Neural cell (in vitro differentiated cells): Measurements from ENCODE around the gene ACAP3.

Experiments
- EP300 ChIP-seq: fragments of 450-650 bp; conservative IDR thresholded peaks from 2 replicates; pipeline ENCODE4 v1.6.1; 2014; ENCODE audit warnings: antibody characterized with exemption, mild to moderate bottlenecking, moderate library complexity; ENCODE audit not compliant: poor library complexity, severe bottlenecking
- EZH2 ChIP-seq: fragments of 200-600, 300-800 bp; shearing (Covaris generic), sonication (generic); IDR thresholded peaks from 2 replicates; pipeline ENCODE4 v1.6.1; 2014; ENCODE audit warnings: antibody characterized with exemption, low read length, borderline replicate concordance, mild to moderate bottlenecking; ENCODE audit not compliant: insufficient read depth, poor library complexity, severe bottlenecking
- POLR2AphosphoS5 ChIP-seq: IDR thresholded peaks from 2 replicates; pipeline ENCODE4 v1.6.1; 2012
- TF ChIP-seq, protein P1 (sequence below): fragments of 450-650 bp; IDR thresholded peaks from 2 replicates; pipeline ENCODE4 v1.5.1; 2014; ENCODE audit warnings: antibody characterized with exemption, mild to moderate bottlenecking, moderate library complexity; ENCODE audit not compliant: poor library complexity, severe bottlenecking
- TF ChIP-seq, protein P2 (sequence below): IDR thresholded peaks from 2 replicates; pipeline ENCODE4 v1.6.1; 2012; ENCODE audit warnings: borderline replicate concordance

GRCh38 chr1:1291023-1291528 lies 16.7 kb downstream of the ACAP3 start:
- TF ChIP-seq EZH2, result no peak
- TF ChIP-seq, protein P1, sequence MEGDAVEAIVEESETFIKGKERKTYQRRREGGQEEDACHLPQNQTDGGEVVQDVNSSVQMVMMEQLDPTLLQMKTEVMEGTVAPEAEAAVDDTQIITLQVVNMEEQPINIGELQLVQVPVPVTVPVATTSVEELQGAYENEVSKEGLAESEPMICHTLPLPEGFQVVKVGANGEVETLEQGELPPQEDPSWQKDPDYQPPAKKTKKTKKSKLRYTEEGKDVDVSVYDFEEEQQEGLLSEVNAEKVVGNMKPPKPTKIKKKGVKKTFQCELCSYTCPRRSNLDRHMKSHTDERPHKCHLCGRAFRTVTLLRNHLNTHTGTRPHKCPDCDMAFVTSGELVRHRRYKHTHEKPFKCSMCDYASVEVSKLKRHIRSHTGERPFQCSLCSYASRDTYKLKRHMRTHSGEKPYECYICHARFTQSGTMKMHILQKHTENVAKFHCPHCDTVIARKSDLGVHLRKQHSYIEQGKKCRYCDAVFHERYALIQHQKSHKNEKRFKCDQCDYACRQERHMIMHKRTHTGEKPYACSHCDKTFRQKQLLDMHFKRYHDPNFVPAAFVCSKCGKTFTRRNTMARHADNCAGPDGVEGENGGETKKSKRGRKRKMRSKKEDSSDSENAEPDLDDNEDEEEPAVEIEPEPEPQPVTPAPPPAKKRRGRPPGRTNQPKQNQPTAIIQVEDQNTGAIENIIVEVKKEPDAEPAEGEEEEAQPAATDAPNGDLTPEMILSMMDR, result no peak
- TF ChIP-seq POLR2AphosphoS5, result no peak
- TF ChIP-seq, protein P2, sequence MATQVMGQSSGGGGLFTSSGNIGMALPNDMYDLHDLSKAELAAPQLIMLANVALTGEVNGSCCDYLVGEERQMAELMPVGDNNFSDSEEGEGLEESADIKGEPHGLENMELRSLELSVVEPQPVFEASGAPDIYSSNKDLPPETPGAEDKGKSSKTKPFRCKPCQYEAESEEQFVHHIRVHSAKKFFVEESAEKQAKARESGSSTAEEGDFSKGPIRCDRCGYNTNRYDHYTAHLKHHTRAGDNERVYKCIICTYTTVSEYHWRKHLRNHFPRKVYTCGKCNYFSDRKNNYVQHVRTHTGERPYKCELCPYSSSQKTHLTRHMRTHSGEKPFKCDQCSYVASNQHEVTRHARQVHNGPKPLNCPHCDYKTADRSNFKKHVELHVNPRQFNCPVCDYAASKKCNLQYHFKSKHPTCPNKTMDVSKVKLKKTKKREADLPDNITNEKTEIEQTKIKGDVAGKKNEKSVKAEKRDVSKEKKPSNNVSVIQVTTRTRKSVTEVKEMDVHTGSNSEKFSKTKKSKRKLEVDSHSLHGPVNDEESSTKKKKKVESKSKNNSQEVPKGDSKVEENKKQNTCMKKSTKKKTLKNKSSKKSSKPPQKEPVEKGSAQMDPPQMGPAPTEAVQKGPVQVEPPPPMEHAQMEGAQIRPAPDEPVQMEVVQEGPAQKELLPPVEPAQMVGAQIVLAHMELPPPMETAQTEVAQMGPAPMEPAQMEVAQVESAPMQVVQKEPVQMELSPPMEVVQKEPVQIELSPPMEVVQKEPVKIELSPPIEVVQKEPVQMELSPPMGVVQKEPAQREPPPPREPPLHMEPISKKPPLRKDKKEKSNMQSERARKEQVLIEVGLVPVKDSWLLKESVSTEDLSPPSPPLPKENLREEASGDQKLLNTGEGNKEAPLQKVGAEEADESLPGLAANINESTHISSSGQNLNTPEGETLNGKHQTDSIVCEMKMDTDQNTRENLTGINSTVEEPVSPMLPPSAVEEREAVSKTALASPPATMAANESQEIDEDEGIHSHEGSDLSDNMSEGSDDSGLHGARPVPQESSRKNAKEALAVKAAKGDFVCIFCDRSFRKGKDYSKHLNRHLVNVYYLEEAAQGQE, result no peak
- TF ChIP-seq EP300, result no peak
